Measurements from ENCODE around the gene BDNF.
"Not testable (repeated sequence)": the region's sequence is repeated elsewhere in the genome, so short reads cannot be mapped to it uniquely, and the experiment has no call there.

BDNF gene

DNA sequence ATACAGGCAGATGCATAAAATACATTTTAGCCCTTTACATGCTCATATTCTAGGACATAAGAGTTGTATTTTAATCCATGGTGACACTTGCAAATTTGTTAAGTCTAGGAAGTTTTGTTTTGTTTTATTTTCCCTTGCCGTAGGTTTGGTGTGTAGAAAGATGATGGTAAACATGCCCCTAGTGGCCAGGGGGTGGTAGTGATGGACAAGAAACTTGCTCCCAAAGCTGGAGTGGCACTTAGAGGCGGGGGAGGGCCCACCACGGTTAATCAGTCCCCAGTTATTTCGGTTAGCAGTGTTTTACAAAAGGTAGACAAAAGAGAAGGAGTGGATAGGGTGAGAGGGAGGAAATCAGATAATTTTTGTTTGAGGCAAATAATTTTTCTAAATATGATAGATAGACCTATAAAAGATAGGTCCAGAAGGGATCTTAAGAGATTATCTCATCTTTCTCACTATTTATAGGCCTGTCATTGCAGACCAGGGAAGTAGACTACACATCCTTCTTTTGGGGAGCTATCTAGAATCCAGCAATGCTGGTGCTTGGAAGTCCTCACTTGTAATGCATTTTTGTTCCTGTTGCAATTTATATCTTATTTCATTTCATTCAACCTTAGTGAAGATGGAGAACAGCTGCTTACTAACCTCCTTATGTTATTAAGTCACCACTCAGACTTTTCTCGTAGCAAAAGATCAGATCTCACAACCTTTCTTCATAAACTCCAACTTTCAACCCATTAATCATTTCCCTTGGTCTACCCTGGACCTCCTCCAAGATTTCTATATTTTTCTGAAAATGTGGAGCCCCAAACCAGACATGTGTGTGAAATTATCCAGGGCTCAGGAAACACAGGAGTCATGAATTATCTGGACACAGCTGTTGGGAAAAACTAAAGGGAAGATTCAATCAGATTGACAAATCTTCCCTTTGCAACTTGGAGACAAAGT, 5.9 kb upstream of the BDNF start:
- no peak for DNase-seq

DNA sequence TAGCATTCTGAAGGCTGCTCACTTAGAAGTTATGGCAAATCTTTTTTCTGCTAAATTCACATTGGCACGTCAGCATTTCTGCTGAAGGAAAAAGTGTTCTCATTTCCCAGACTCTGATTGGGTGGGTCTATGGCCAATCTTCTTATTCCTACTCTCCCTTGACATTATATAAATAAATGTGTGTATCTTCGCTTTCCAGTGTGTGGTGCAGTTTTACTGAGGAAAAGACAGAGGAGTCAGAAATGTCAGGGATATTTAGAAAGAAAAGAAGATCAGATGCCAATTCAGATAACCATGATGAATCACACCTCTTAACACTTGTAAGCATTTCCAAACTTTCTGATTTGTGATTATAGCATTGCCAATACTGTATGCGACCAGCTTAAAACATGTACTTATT, 3.2 kb upstream of the BDNF start:
- no peak for DNase-seq

DNA sequence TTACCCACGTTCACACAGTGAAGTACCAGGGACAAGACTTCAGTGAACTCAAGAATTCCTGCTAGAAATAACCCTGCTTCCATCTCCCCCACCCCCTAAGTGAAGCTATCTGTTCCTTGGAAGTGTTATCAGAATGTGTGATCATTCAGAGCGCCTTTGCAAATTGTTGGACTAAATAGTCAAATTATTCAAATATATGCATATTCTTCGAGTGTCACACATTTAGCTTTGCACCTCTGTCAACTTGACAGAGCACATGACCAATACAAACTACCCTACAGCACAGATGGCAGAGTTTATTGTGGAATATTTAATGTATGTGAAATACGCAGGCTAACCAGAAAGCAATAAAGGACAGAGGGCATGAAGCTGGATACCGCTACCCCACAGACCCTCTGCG, 2.6 kb upstream of the BDNF start:
- DNase-seq = no peak

DNA sequence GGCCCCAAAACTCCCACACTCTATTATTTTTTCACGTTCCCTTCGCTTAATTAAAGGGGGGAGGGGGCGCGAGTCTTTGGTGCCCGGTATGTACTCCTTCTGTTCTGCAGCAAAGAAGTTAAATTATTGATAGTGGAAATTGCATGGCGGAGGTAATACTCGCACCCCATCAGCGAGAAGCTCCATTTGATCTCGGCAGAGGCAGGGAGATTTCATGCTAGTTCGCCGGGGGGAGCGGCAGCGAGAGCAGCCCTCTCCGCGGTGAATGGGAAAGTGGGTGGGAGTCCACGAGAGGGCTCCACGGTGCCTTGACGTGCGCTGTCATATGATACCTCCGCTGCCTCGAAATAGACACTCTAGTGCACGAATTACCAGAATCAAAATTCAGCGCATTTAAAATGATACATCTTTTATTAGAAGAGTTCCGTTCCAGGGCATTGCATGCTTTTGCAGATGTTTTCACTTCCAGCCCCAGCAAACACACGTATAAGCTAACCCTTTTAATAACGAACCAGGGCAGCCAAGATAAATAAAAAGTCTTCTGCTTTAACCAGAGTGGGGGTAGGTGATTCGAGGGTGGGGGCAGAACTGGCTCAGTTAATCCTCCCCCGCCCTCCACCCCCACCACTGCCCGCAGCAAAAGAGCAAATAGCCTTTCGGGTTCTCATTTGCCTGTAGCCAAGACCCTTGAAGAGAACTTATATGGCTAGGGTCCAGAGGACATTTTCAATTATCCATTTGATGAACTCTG, 1.3 kb upstream of the BDNF start:
- DNase-seq = no peak

DNA sequence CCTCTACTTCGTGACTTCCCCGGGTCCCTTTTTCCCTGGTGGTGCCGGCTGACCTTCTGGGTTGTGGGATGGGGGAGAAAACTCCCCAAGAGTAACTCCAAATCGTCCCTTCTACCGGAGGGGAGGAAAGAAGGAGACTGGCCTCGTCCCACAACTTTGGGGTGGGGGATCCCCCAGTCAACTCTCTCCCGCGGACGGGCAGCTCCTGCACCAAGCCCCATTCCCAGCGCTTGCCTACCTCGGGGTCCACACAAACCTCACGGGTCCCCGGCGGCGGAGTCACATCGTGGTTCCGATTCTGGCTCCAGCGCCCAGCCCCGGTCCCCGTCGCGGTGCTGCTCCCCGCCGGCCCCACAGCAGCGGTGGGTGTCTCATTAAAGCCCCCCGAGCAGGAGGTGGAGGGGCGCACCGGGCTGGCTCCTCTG, 317 bp downstream of the BDNF start:
- peak; percentile 55 for DNase-seq

DNA sequence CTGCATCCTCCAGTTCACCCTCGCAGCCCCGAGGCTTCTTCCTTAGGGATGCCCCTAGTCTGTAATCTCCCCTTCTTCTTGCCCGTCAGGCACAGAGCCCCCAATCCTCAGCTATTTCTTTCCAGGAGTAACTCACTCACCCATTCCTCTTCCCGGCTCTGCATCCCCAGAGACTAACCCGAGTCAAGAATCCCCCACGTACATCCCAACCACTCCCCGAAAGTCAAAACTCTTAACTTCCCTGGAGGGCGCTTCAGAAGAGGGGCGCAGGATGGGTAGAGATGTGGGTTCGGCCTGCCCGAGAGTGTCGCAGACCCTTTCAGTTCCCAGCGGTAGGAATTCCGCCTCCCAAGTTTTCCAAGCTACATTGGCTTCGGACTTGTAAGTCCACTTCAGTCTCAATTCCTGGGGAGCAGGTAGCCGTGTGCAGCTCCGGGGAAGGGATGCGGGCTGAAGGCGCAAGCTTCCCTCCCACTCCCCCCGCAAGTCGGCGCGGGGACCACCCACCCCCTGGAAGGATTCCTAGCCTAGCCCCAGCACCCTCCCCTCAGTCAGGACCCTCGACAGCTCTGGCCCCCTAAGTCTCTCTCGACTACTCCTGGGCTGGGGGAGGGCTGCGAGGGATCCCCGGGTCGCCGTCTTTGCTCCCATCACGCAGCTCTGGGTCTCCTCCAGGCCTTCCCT, 871 bp downstream of the BDNF start:
- peak; percentile 49 for DNase-seq

DNA sequence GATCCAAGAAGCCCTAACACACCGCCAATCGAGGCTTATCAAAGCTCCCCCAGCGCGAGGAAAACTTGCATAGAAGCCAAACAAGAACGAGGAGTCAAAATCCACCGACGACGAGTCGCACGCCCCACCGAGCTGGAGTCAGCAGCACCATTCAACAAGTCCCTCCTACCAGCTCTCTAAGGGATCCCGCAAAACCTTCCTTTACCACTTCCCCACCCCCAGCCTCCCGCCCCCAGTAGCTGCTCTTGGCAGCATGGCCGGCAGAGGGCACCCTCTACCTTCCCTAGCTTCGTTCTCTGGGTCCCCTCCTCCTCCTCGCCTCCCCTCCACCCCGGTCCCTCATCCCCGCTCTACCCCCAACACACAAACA, 1.4 kb downstream of the BDNF start:
- DNase-seq = peak; percentile 86

DNA sequence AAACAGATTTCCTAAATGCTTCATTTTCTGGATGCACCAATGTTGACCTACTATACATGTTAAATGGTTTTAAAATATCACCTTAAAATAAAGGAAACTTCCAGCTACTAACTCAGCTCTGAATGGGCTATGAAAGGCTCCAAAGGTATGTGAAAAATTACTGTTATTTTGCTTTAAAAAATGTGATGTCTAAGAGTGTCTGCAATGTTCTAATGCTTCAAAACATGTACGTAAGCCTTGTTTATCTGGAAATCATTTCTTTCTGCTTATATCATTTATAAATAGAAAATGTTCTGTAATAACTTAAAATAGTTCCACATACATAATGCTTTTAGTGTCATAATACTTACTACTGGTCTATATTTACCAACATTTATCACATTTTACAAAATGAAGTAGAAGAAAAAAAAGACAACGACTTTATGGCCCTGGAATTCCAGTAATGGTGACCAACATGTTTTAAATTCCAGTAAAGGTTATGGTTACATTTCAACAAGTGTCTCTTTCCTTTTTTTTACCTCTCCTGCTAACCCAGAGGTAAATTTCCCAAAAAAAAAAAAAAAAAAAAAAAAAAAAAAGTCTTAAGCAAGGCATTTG, 2.5 kb downstream of the BDNF start:
- no peak for DNase-seq

DNA sequence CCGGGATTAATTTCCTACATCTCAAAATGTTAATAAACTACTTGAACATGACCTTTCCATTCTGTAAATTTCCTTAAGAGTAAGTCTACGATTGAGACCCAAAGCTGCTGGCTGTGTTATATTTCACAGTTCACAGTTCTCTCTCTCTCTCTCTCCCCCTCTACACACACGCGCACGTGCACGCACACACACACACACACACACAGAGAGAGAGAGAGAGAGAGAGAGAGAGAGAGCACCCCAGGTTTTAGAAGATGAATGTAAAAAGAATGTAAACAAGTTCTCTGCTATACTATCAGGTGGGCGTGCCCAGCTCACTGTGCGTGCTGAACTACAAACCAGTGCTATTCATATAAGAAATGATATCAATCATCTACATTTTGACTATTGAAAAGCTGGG, 3.3 kb downstream of the BDNF start:
- DNase-seq = no peak

DNA sequence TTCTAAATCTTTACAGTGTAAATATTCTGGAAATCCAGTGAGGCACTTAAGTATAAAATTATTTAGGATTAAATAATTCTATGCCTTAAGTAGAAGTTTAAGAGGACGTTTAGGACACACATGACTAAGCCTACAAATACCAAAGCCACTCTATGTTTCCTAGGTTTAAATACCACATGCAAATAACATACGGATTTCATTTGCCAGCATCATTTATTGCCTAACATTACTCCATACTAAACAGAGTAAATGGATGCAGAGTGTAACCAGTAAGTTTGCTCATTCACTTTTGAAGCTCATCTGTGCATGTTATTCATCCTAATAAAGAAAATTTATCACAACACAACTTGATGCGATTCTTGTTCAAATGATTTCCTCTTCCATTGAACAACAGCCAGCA, 4.1 kb downstream of the BDNF start:
- DNase-seq = no peak

DNA sequence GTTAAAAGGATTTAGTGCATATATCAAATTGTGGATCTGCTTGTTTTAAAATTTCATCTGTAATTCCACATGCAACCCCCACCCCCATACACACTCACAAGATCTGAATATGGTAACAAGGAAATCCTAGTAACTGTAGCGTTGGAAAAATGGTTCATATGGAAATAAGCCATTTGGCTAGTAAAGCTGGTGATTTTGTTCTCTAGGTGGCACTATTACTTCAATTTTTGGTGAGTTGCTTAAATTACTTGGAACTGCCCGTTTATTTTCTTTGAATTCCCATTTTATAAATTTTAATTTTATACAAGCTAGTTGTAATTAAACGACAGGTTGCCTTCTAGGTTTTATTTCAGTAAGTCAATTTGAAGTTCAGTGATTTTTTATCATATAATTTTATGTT, 5.3 kb downstream of the BDNF start:
- DNase-seq = no peak

DNA sequence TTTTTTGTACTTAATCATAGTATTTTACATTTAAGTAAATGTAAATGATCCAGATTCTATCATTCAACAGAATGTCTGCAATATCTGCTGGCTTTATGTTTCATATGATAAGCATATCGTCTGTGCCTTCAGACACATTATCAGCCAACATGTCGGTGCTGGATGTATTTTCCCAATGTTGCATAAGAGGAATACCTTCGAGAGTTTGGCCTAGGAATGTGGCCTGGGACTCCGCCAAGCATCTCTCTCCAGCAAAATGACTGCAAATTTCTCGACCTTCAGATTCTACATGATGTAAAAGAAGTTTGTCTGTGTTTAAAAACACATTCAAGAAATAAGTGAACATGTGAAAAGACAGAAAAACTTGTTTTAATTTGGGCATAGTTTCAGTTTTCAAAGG, 6.9 kb downstream of the BDNF start:
- no peak for DNase-seq

DNA sequence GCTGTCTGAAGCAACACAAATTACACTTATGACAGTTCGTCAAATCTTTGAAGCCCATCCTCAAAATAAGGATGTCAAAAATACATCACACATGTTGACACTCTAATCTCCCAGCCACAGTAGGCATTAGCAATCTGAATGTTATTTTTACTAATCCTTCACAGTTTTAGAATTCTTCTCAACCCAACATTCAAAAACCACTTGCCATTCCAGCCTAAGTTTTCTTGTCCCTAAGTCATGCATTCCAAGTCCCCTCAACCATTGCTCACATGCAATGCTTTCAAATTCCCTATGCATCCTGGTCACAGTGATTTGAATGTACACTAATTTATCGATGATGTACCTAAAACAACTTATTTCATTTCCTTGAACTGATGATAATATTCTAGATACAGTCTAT, 7.5 kb downstream of the BDNF start:
- no peak for DNase-seq

DNA sequence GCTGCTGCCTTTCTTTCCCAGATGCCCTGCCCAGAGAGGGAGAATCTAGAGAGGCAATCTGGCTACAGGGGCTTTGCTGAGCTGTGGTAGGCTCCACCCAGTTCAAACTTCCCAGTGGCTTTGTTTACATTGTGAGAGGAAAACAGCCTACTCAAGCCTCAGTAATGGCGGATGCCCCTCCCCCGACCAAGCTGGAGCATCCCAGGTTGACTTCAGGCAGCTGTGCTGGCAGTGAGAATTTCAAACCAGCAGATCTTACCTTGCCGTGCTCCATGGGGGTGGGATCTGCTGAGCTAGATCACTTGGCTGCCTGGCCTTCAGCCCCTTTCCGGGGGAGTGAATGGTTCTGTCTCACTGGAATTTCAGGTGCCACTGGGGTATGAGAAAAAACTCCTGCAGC, 12.2 kb downstream of the BDNF start:
- no peak for DNase-seq

DNA sequence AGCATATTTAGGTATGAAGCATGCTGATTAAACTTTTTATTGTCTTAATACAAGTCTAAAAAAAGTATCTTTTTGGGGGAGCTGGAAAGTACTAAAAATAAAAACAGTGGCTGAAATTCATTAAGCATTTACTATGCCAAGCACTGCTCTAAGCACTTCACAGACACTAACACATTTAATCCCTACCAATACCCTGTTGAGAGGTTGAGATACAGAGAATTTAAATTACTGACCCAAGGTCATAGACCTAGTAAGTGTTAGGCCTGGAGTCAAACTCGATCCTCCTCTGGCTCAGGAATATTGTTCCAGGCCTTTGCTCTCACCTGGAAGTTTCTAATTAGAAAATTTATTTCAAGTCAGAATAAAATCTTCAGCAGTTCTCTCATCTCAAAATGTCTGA, 18.6 kb downstream of the BDNF start:
- no peak for DNase-seq

DNA sequence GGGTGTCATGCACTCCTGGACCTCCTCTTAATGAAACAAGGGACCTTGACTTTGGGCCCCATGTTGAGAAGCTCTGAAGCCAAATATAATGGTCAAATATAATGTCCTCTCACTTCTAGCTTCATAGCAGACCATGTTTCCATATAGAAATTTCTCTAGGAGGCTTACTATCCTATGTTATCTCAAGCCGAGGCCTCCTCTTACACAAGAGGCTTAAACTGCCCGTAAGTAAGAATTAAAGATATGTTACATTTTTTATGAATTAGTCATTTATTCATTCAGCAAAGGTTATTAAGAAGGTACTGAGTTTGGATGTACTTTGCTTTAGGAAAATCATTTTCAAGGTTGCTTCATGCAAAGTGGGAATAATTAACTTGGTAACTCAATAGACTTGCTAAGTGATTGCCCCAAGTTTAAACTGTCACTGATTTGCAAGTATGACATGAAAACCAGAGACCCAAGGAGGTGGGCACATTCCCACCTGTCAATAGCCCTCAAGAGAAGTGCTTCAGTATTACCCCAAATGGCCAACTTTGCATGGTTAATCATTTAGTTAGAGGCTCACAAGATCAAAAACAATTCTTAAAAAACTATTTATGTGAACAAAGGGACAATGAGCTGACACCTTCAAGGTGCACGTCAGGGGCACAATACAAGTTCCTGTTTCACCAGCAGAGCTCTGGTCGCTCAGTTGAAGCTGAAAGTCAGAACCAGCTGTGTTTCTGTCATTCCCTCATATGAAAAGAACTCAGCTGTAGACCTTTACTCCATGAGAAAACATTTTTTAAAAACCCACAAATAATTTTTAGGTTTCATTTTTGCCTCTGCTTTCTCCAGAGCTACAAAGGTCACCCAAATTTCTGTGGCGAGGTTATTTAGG, 20.9 kb downstream of the BDNF start:
- DNase-seq = no peak

DNA sequence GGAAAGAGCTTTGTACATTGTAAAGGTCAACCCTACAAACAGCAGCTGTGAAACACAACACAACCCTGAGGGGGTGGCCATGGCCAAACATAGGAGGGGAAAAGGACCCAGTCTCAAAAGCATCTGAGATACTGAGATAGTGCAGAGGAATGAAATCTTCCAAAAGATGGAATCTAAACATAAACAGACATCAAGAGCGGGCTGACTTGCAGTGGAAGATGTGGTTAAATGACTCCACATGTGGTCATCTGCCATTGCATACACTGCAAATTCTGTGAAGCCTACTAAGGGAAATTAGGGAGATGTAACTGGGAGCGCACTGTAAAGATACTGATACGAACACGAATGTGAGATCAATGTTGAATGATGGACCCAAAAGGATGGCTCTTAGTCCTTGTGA, 22.0 kb downstream of the BDNF start:
- no peak for DNase-seq

DNA sequence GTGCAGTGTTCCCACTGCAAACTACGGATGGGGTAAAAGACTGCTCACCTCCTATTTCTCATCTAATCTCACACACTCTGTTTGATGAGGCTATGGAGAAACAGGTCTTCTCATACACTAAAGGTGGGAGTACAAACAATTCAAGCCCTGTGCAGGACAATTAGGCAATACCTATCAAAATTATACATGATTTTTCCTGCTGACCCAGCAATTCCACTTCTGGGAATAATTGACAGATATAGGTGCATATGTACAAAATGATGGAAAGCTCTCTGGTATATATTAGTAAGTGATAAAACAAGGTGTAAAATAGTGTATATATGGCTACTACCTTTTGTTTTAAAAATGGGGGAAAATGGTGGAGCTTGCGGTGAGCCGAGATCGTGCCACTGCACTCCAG, 23.1 kb downstream of the BDNF start:
- DNase-seq = no peak

DNA sequence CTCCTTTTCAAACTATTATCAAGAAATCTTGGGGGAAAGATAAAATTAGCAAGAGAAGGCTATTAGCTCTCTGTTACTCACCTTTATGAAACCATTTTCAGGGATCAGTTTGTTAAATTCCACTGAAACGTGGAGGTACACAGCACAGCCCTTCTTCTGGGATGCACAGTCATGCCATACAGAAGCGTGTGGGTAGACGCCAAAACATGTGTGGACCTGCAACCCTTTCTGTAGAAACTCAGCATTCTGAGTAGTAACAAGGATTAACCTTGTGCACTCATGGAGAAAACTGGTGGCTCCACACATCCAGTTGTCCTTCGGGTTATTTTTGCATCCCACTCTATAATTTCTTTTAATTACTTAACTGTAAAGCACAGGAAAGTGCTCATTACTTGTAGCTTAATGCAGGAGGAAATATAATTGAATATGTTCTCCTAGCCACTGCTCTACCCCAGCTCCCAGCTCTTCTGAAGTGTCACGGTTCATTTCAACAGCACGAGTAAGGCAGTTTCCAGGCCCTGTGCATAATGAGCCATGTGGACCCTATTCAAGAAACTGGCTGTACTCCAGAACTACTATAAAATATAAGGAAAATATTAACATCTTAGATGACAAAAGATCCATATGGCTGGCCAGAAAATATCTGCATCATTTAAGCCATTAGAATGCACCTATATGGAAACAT, 26.1 kb downstream of the BDNF start:
- no peak for DNase-seq

DNA sequence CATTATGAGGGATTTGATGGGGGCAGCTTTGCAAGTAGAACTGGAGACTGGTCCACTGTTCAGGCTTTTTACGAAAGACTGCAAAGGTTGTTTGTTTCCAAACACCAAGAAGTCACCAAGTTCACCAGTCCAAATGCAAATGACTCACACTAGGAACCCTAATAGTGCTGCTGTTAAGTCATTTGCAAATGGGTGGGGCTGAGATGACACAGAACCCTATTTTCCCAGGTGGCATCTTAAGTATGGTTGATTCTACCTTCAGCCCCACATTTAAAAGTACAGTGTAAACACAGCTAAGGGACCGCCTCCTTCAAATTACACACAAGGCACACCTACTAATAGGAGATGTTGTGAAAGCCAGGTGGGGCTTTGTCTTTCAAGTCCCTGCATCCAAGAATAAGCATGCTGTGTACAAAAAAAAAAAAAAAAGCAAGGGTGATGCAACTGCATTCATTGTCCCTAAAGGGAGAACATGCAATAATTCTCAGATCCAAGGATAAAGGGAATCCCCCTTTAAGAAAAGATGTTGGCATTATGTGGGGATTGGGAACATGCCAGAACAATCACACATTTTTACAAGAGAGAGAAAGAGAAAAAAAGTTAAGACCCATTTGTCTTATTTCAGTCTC, 27.3 kb downstream of the BDNF start:
- no peak for DNase-seq

DNA sequence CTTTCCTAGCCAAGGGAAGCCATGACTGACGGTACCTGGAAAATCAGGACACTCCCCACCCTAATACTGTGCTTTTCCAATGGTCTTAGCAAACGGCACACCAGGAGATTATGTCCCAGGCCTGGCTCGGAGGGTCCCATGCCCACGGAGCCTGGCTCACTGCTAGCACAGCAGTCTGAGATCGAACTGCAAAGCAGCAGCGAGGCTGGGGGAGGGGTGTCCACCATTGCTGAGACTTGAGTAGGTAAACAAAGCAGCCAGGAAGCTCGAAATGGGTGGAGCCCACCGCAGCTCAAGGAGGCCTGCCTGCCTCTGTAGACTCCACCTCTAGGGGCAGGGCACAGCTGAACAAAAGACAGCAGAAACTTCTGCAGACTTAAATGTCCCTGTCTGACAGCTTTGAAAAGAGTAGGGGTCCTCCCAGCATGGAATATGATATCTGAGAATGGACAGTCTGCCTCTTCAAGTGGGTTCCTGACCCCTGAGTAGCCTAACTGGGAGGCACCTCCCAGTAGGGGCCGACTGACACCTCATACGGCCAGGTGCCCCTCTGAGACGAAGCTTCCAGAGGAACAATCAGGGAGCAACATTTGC, 34.6 kb downstream of the BDNF start:
- not testable (repeated sequence) for DNase-seq
